ENCODE results near the gene AZIN2. TPM values are rescaled to one million over a fixed set of nuclear protein-coding genes. Genes with fewer than 3 reads are reported as not detected.
A peak's percentile ranks its signal among the peaks of the same experiment; 100 is the strongest.

Gene AZIN2
- polyA plus RNA-seq, 2 of the 4 experiments (the other 2 are of a cell fraction): 1.6 to 1.9 TPM

- Histone ChIP-seq H3K4me3 (peak overlapping the region; percentile 65), H3K27ac (peak overlapping the region; percentile 68 to 92; a peak in 5 of 6 replicates)
- no peak for FAIRE-seq
Observed at GRCh38 chr1:33081554-33082305, 777 bp downstream of the AZIN2 start.

GRCh38 chr1:33082575-33083108 lies 1.7 kb downstream of the AZIN2 start:
- no peak for TF ChIP-seq ZNF302 (CRISPR knock-in tag; IDR thresholded peaks at IDR 0.05)
- no peak for TF ChIP-seq HOXB5 (CRISPR knock-in tag; IDR thresholded peaks at IDR 0.05)
- TF ChIP-seq ZC3H11A (IDR thresholded peaks at IDR 0.05): no peak
- no peak for TF ChIP-seq CHD2 (IDR thresholded peaks at IDR 0.05; ENCODE audit: low read length, partially characterized antibody)
- no peak for TF ChIP-seq MAX (IDR thresholded peaks at IDR 0.05)
- TF ChIP-seq RAD21 (conservative IDR thresholded peaks at IDR 0.05 in 1 of 2, IDR thresholded peaks at IDR 0.05 in 1 of 2): no peak
- TF ChIP-seq PHF8 (IDR thresholded peaks at IDR 0.05; ENCODE audit: borderline replicate concordance, low read depth): no peak
- no peak for TF ChIP-seq MYC (IDR thresholded peaks at IDR 0.05; ENCODE audit: borderline replicate concordance, low read length)
- TF ChIP-seq NPAS2 (CRISPR knock-in tag; IDR thresholded peaks at IDR 0.05; ENCODE audit: borderline replicate concordance): no peak
- TF ChIP-seq HOXB13 (CRISPR knock-in tag; IDR thresholded peaks at IDR 0.05; ENCODE audit: low read depth): no peak
- no peak for TF ChIP-seq RFX5 (IDR thresholded peaks at IDR 0.05)
- TF ChIP-seq FOSB (CRISPR knock-in tag; IDR thresholded peaks at IDR 0.05): no peak
- TF ChIP-seq TFCP2L1 (CRISPR knock-in tag; IDR thresholded peaks at IDR 0.05): no peak
- TF ChIP-seq GATA3 (IDR thresholded peaks at IDR 0.05; ENCODE audit: borderline replicate concordance): no peak
- TF ChIP-seq NR3C1 (IDR thresholded peaks at IDR 0.05): no peak
- no peak for TF ChIP-seq CEBPB (IDR thresholded peaks at IDR 0.05)
- no peak for TF ChIP-seq POLR2A (IDR thresholded peaks at IDR 0.05; ENCODE audit: low read length)
- TF ChIP-seq HMGXB4 (CRISPR knock-in tag; IDR thresholded peaks at IDR 0.05; ENCODE audit: borderline replicate concordance): no peak
- no peak for TF ChIP-seq CBX2 (IDR thresholded peaks at IDR 0.05; ENCODE audit: borderline replicate concordance, low read depth)
- FAIRE-seq (no peak), DNase-seq (ENCODE audit: low read depth in 1 of 2, low spot score in 1 of 2) (no peak), ATAC-seq (no peak)
- H3K9me3 ChIP-seq: no peaks in the 10 kb centered on the region
- ChIA-PET CTCF (interaction anchor here (0.7 to 7.4 kb wide), 7 partner anchors 13 to 684 kb away, joined by 3 to 40 read pairs (median 4); partner anchors contain the start of gene HPCA), POLR2A (no interaction called here)
- WGBS (ENCODE audit: missing lambda C conversion rate): 87% methylated on average over 6 of the region's 6 CpGs
- H3K4me3 ChIP-seq: no peak overlapping the region
- H3K27ac ChIP-seq: no peak overlapping the region
- 0 out of 3 replicates have a peak, but pooled peaks cover 8% of the 10 kb centered on the region for H3K4me1 ChIP-seq
- H3K4me2 ChIP-seq: no peak overlapping the region

More at GRCh38 chr1:33081554-33082305, 777 bp downstream of the AZIN2 start:
- 0 out of 3 replicates have a peak, but pooled peaks cover 8% of the 10 kb centered on the region for H3K4me1 ChIP-seq
- peak overlapping the region; percentile 100 for H3K4me2 ChIP-seq
- peak in 1 of 2 experiments; percentile 9; a peak in 3 of 6 replicates for ATAC-seq
- POLR2A ChIA-PET: no interaction called here
- DNase-seq (ENCODE audit: low read depth in 1 of 2, low spot score in 1 of 2): no peak
- 17% methylated on average over 24 of the region's 35 CpGs for WGBS (ENCODE audit: missing lambda C conversion rate)
- CTCF ChIA-PET: interaction anchor here (0.9 to 5.3 kb wide), 4 partner anchors 14 to 210 kb away, joined by 4 to 30 read pairs (median 5); partner anchors contain the start of gene HPCA
- no peak for TF ChIP-seq JUNB (IDR thresholded peaks at IDR 0.05)
- no peak for TF ChIP-seq TP53 (CRISPR knock-in tag; IDR thresholded peaks at IDR 0.05)
- TF ChIP-seq HDAC2 (IDR thresholded peaks at IDR 0.05): no peak
- TF ChIP-seq CBX2 (IDR thresholded peaks at IDR 0.05; ENCODE audit: borderline replicate concordance, low read depth): no peak
- H3K9me3 ChIP-seq: no peaks in the 10 kb centered on the region

GRCh38 chr1:33085332-33085731 lies 4.4 kb downstream of the AZIN2 start:
- POLR2A ChIA-PET: no interaction called here
- no peaks in the 10 kb centered on the region for H3K9me3 ChIP-seq
- FAIRE-seq (no peak), ATAC-seq (no peak), DNase-seq (ENCODE audit: low read depth in 1 of 2, low spot score in 1 of 2) (no peak)
- H3K4me1 ChIP-seq: 0 out of 3 replicates have a peak, but pooled peaks cover 6% of the 10 kb centered on the region
- CTCF ChIA-PET: interaction anchor here (0.9 to 7.4 kb wide), 19 partner anchors 9 to 256 kb away, joined by 3 to 40 read pairs (median 7); no protein-coding TSS in a partner anchor
- H3K4me2 ChIP-seq: no peak overlapping the region
- H3K4me3 ChIP-seq: no peak overlapping the region
- WGBS (ENCODE audit: missing lambda C conversion rate): 63% methylated on average over 4 of the region's 4 CpGs
- TF ChIP-seq EP300 (IDR thresholded peaks at IDR 0.05) (no peak), FOSL2 (IDR thresholded peaks at IDR 0.05) (no peak), FOSL2 (CRISPR knock-in tag; IDR thresholded peaks at IDR 0.05) (no peak), GATA3 (IDR thresholded peaks at IDR 0.05; ENCODE audit: borderline replicate concordance) (no peak), CEBPB (IDR thresholded peaks at IDR 0.05) (peak; percentile 38 to 60; a peak in 3 of 4 replicates), CBX2 (IDR thresholded peaks at IDR 0.05; ENCODE audit: borderline replicate concordance, low read depth) (no peak), RFX5 (IDR thresholded peaks at IDR 0.05) (no peak)
- H3K27ac ChIP-seq: no peak overlapping the region
